OCI-LY7 (cell line): ENCODE results near the gene NOL4L.

Experiments
- CTCF ChIP-seq: fragments of 200-600 bp; sonication (generic); conservative IDR thresholded peaks from 2 replicates; pipeline ENCODE4 v1.5.1; 2014; ENCODE audit warnings: mild to moderate bottlenecking, antibody characterized with exemption, low read length, moderate library complexity, mixed read lengths
- EZH2phosphoT487 ChIP-seq: fragments of 200-600 bp; sonication (generic); IDR thresholded peaks from 2 replicates; pipeline ENCODE4 v1.6.1; 2018; ENCODE audit warnings: low read depth, borderline replicate concordance, mild to moderate bottlenecking, mixed run types, antibody characterized with exemption, low read length, moderate library complexity, mixed read lengths

DNA sequence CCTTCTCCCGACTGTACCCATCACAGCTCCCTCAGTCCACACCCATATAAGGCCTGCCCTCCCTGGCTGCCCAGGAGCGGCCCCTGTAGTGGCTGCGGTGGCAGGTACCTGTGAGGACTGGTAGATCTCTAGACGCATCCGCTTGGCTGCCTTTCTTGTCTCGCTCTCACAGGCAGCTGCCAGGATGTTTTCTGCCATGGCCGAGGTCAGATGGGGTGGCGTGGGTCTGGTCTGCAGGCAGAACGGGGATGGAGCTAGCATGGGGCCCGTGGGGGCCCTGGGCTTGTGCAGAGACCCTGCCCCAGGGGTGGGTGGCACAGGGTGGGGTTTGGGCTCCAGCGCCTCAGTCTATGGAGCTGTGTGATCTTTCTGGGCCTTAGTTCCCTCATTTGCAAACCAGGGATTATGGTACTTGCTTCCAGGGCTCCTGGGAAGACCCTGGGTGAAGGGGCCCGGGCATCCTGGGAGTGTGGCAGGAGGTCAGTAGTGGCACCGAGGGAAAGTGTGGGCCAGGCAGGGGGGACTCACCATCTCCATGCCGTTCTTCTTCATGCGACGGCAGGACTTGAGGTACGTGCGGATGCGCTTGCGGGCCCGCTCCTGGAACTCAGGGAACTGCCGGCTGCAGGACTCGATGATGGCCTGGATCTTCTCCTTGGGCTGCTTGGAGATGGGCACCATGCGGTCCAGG lies 132.2 kb downstream of the NOL4L start:
- TF ChIP-seq CTCF (no peak), EZH2phosphoT487 (no peak)
